Pancreas (tissue), 10 donors: ENCODE measurements around the gene CTSL. TPM values are rescaled to one million over a fixed set of nuclear protein-coding genes. Genes with fewer than 3 reads are reported as not detected.
A peak's percentile ranks its signal among the peaks of the same experiment; 100 is the strongest.
"Not testable (repeated sequence)": the region's sequence is repeated elsewhere in the genome, so short reads cannot be mapped to it uniquely, and the experiment has no call there.

Experiments
- ATAC-seq, 4 donors: fragments of 200-7000 bp; cut with Tn5 transposase; one replicate each; pipeline versions ENCODE4 v1.8.0 to v1.9.1; 2020; ENCODE audit warnings: mild to moderate bottlenecking in 4 of 4, moderate library complexity in 4 of 4
- DNase-seq, 6 donors: peaks; one replicate each; pipeline ENCODE4 v3.0.0-alpha.2; 2020
- FAIRE-seq: peaks from 2 replicates; lab custom pipeline; 2012; peaks lifted over from hg19 to GRCh38; lab: Jason Lieb, UNC
- H3K27ac ChIP-seq, 4 donors: fragments of 200-600 bp; sonication (generic); 1 replicate in 3 of 4; 2 replicates in 1 of 4; pipeline versions ENCODE4 v1.5.0 to v1.8.0; 2020
- H3K27me3 ChIP-seq, 4 donors: fragments of 200-600 bp; one replicate each; pipeline ENCODE4 v1.8.0; 2021
- H3K36me3 ChIP-seq, 3 donors: fragments of 200-600 bp; sonication (generic) in 1 of 3; one replicate each; pipeline versions ENCODE4 v1.5.0 to v1.8.0; 2020 to 2021
- H3K4me1 ChIP-seq, 3 donors: fragments of 200-600 bp; one replicate each; pipeline ENCODE4 v1.8.0; 2021
- H3K4me3 ChIP-seq, 4 donors: fragments of 200-600 bp; sonication (generic) in 2 of 4; one replicate each; pipeline versions ENCODE4 v1.5.0 to v1.8.0; 2020 to 2021
- H3K9me3 ChIP-seq, 4 donors: fragments of 200-600 bp; one replicate each; pipeline ENCODE4 v1.8.0; 2021
- WGBS, 2 donors: extraction: QIAGEN DNeasy Blood & Tissue Kit; methylation state at CpG; one replicate each; pipeline ENCODE4 v1.1.7; 2013; 5-methylcytosine and 5-hydroxymethylcytosine counted together
- intact Hi-C, 3 donors: fragments of 100-400 bp; cut with DNase I; formaldehyde crosslinking; loops; one replicate each; pipeline versions ENCODE4 v1.11.1 to v1.14.2; 2022
- polyA plus RNA-seq, 2 donors: library from polyadenylated mRNA; stranded (reverse); fragments of 200-250 nt; gene quantifications; one replicate each; pipeline ENCODE4 v1.2.3, GENCODE V29; 2013
- total RNA-seq, 6 donors: library from RNA; stranded (reverse); fragmentation: NEBNext Ultra II Directional in 4 of 6; extraction: Animal tissue kit (Norgen Biotek cat#: 25700) in 4 of 6; gene quantifications; one replicate each; pipeline versions ENCODE4 v1.2.1 to v1.2.4, GENCODE V29; 2021 to 2023
- TF ChIP-seq, protein P1 (sequence below), 4 donors: fragments of 200-600 bp; sonication (generic) in 3 of 4; IDR thresholded peaks; one replicate each; pipeline versions ENCODE4 v1.5.0 to v1.8.0; 2021; ENCODE audit warnings: antibody characterized with exemption in 4 of 4
- donor health status: healthy with polysubstance abuse.
- donor health status: DM: no; HTN: no; CAD: no; lungs with moderate emphysema.
- donor health status: DM: no; HTN: no; CAD: no.
- donor health status: control.
- donor health status: control.
- donor health status: Bipolar disorder and iron deficiency.
- donor health status: DM: yes; HTN: yes; CAD: no.
- donor health status: DM: no; HTN: no; CAD: no.
- donor health status: DM: no; HTN: no; CAD: no.
- donor health status: DM: yes; HTN: yes; CAD: no.

CTSL gene
- total and polyA plus RNA-seq, 8 donors, result 33.8 to 67.7 (median 42.6) TPM

DNA sequence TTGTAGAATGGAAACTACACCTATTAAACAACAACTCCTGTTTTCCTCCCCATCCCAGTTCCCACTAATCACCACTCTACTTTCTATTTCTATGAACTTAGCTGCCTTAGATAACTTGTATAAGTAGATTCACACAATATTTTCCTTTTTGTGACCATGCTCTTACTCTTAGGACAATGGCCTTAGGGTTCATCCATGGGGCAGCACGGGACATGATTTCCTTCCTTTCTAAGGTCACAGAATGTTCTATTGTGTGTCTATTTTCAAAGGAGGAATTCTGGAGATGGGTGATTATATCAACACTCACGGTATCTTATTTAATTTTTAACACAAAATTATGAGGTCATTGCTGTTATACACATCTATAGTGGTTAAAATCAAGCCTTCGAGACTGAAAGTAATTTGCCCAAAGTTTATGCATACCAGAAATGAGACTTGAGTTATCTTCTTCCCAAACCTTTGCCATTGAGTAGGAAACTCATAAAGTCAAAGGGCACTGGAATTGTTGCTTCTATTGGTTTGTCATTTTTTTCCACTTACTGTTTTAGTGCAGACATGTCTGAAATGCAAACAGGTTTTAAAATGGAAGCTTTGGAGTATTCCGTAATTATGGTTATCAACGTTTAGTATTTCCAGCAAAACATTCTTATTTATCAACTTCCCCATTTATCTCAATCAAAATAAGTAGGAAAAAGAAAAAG is 23.6 kb downstream of the CTSL start:
- DNase-seq (no peak), FAIRE-seq (no peak), ATAC-seq (no peak)
- Histone ChIP-seq H3K27ac (no peak overlapping the region), H3K36me3 (no peaks in the 10 kb centered on the region), H3K4me3 (no peak overlapping the region), H3K4me1 (no peaks in the 10 kb centered on the region), H3K9me3 (no peaks in the 10 kb centered on the region), H3K27me3 (no peaks in the 10 kb centered on the region)
- 66 to 71% methylated on average over 5 of the region's 5 CpGs for WGBS, 2 donors
- TF ChIP-seq, protein P1, sequence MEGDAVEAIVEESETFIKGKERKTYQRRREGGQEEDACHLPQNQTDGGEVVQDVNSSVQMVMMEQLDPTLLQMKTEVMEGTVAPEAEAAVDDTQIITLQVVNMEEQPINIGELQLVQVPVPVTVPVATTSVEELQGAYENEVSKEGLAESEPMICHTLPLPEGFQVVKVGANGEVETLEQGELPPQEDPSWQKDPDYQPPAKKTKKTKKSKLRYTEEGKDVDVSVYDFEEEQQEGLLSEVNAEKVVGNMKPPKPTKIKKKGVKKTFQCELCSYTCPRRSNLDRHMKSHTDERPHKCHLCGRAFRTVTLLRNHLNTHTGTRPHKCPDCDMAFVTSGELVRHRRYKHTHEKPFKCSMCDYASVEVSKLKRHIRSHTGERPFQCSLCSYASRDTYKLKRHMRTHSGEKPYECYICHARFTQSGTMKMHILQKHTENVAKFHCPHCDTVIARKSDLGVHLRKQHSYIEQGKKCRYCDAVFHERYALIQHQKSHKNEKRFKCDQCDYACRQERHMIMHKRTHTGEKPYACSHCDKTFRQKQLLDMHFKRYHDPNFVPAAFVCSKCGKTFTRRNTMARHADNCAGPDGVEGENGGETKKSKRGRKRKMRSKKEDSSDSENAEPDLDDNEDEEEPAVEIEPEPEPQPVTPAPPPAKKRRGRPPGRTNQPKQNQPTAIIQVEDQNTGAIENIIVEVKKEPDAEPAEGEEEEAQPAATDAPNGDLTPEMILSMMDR (IDR thresholded peaks at IDR 0.05), result no peak
- intact Hi-C loops, result no loop called here

DNA sequence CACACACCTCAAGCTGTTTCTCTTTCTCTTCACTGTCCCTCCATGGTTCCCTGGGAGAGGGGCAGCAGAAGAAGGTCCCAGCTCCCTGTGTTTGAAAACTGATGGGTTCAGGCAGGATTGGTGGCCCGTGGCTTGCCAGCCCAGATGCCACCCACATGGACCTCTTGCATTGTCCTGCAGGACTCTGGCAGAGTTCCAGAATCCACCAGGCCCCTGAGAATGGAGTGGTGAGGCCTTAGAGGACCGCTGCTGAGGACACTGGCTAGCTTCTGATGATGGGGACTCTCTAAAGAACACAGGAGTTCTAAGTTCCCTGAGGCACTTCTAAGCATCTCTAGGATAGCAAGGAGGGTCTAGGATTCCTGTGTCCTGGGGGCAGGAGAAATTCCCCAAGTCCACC is 24.8 kb downstream of the CTSL start:
- Histone ChIP-seq H3K9me3 (no peaks in the 10 kb centered on the region), H3K27me3 (no peaks in the 10 kb centered on the region), H3K4me3 (no peak overlapping the region), H3K36me3 (no peaks in the 10 kb centered on the region), H3K27ac (no peak overlapping the region), H3K4me1 (no peaks in the 10 kb centered on the region)
- ATAC-seq (no peak), DNase-seq (no peak), FAIRE-seq (no peak)
- intact Hi-C loops, result no loop called here
- TF ChIP-seq, protein P1 (IDR thresholded peaks at IDR 0.05), result no peak
- 47 to 79% methylated on average over 2 of the region's 2 CpGs for WGBS, 2 donors

DNA sequence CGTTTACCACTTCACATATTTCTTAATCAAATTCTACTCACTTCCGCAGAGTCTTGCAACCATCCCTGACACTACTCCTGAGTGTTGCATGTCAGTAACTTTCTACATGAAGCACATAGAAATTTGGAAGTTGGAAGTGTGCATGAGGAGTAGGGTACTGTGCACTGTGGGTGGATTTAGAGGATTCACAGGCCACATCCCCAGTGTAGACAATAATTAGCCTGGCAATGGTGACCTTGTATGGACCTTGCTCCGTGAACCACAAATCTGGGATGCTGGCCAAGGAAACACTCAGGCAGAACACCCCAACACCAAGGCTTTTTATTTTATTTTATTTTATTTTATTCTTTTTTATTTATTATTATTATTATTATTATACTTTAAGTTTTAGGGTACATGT is 25.5 kb downstream of the CTSL start:
- Histone ChIP-seq H3K4me3 (no peak overlapping the region), H3K9me3 (no peaks in the 10 kb centered on the region), H3K36me3 (no peaks in the 10 kb centered on the region), H3K4me1 (no peaks in the 10 kb centered on the region), H3K27ac (no peak overlapping the region), H3K27me3 (no peaks in the 10 kb centered on the region)
- 59 to 64% methylated on average over 3 of the region's 3 CpGs for WGBS, 2 donors
- ATAC-seq (no peak), FAIRE-seq (no peak), DNase-seq (no peak)
- TF ChIP-seq, protein P1 (IDR thresholded peaks at IDR 0.05), result no peak
- intact Hi-C loops, result no loop called here

DNA sequence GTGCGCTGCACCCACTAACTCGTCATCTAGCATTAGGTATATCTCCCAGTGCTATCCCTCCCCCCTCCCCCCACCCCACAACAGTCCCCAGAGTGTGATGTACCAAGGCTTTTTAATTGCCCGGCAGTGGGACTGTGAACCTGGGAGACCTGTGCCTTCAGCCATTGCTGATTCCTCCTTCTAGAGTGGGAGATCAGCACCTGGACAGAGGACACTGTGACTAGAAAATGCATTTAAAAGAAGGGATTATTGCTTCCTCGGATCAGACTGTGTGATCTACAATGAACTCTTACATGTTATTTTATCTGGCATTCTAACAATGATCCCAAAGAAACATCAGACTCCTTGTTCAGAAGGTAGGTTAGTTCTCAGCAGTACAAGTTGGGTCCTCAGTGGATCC is 25.9 kb downstream of the CTSL start:
- Histone ChIP-seq H3K9me3 (no peaks in the 10 kb centered on the region), H3K4me3 (no peak overlapping the region), H3K27me3 (no peaks in the 10 kb centered on the region), H3K27ac (no peak overlapping the region), H3K4me1 (no peaks in the 10 kb centered on the region), H3K36me3 (no peaks in the 10 kb centered on the region)
- intact Hi-C loops, result no loop called here
- FAIRE-seq, result no peak
- 29% methylated on average over 2 of the region's 4 CpGs for WGBS, 2 donors
- TF ChIP-seq, protein P1 (IDR thresholded peaks at IDR 0.05), result no peak
- DNase-seq, result no peak
- ATAC-seq, result no peak

DNA sequence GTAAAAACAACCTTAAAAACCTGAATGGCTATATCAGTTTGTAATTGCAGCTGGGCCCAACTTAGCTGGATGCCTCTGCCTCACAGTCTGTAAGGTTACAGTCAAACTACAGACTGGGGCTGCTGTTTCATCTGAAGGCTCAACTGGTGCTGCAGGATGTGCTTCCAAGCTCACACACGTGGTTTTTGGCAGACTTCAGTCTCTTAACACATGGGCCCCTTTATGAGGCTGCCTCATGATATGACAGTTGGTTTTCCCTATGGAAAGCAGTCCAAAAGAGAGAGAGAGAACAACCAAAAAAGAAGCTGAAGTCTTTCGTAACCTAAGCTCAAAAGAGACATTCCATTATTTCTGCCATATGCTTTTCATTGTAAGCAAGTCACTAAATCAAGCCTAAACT is 27.4 kb downstream of the CTSL start:
- Histone ChIP-seq H3K4me1 (no peaks in the 10 kb centered on the region), H3K4me3 (no peak overlapping the region), H3K27me3 (no peaks in the 10 kb centered on the region), H3K27ac (no peak overlapping the region), H3K9me3 (no peaks in the 10 kb centered on the region), H3K36me3 (no peaks in the 10 kb centered on the region)
- intact Hi-C loops, result no loop called here
- ATAC-seq, result no peak
- DNase-seq, result no peak
- TF ChIP-seq, protein P1 (IDR thresholded peaks at IDR 0.05), result no peak
- WGBS, 2 donors, result 47 to 79% methylated on average over 2 of the region's 2 CpGs
- no peak for FAIRE-seq

DNA sequence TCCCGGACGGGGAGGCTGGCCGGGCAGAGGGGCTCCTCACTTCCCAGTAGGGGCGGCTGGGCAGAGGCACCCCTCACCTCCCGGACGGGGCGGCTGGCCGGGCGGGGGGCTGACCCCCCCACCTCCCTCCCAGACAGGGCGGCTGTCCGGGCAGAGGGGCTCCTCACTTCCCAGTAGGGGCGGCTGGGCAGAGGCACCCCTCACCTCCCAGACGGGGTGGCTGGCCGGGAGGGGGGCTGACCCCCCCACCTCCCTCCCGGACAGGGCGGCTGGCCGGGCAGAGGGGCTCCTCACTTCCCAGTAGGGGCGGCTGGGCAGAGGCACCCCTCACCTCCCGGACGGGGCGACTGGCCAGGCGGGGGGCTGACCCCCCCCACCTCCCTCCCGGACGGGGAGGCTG is 32.4 kb downstream of the CTSL start:
- H3K9me3 ChIP-seq, H3K27ac ChIP-seq, intact Hi-C loops, ATAC-seq, H3K36me3 ChIP-seq, H3K4me3 ChIP-seq, H3K4me1 ChIP-seq, H3K27me3 ChIP-seq, FAIRE-seq: not testable (repeated sequence)
- WGBS, 2 donors, result 88 to 93% methylated on average over 3 to 18 of the region's 24 CpGs
- DNase-seq, result peak in 1 of 6 donors; percentile 64

DNA sequence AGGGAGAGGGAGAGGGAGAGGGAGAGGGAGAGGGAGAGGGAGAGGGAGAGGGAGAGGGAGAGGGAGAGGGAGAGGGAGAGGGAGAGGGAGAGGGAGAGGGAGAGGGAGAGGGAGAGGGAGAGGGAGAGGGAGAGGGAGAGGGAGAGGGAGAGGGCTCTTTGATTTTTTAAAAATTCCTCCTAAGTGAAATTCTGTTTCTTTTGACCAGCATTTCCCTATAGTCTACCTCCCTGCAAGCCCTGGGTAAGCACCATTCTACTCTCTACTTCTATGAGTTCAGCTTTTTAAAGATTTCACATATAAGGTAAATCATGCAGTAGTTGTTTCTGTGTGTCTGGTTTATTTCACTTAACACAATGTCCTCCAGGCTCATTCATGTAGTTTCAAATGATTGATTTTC is 34.1 kb downstream of the CTSL start:
- H3K4me1 ChIP-seq, H3K27me3 ChIP-seq, H3K36me3 ChIP-seq, H3K4me3 ChIP-seq, ATAC-seq, FAIRE-seq, intact Hi-C loops, H3K27ac ChIP-seq, DNase-seq, H3K9me3 ChIP-seq: not testable (repeated sequence)
